GM19455 (cell line): ENCODE measurements around the gene ATP2B3.

Experiments used
- ATAC-seq: cut with Tn5 transposase; IDR thresholded peaks from one replicate; pipeline ENCODE4 v1.9.1; 2021; ENCODE audit not compliant: unreplicated experiment

ATP2B3 gene

GRCh38 chrX:153609917-153610835, 92.7 kb downstream of the ATP2B3 start:
- ATAC-seq, result no peak

- no peak for ATAC-seq
Observed at GRCh38 chrX:153610836-153611213, 93.4 kb downstream of the ATP2B3 start.

- ATAC-seq, result no peak
Observed at GRCh38 chrX:153611298-153612095, 94.1 kb downstream of the ATP2B3 start.

GRCh38 chrX:153612413-153612812, 95.0 kb downstream of the ATP2B3 start:
- no peak for ATAC-seq

- no peak for ATAC-seq
Observed at GRCh38 chrX:153614818-153615217, 97.4 kb downstream of the ATP2B3 start.

GRCh38 chrX:153620576-153620975, 103.1 kb downstream of the ATP2B3 start:
- no peak for ATAC-seq

GRCh38 chrX:153621949-153622598, 104.6 kb downstream of the ATP2B3 start:
- no peak for ATAC-seq

- no peak for ATAC-seq
Observed at GRCh38 chrX:153622661-153623309, 105.3 kb downstream of the ATP2B3 start.

- no peak for ATAC-seq
Observed at GRCh38 chrX:153623310-153624029, 106.0 kb downstream of the ATP2B3 start.

GRCh38 chrX:153624196-153625091, 107.0 kb downstream of the ATP2B3 start:
- no peak for ATAC-seq

GRCh38 chrX:153625271-153626024, 108.0 kb downstream of the ATP2B3 start:
- ATAC-seq, result no peak

GRCh38 chrX:153626025-153626633, 108.7 kb downstream of the ATP2B3 start:
- ATAC-seq, result no peak

- ATAC-seq, result no peak
Observed at GRCh38 chrX:153626863-153627674, 109.6 kb downstream of the ATP2B3 start.

GRCh38 chrX:153627675-153628111, 110.3 kb downstream of the ATP2B3 start:
- ATAC-seq, result no peak

- ATAC-seq, result no peak
Observed at GRCh38 chrX:153628129-153628528, 110.7 kb downstream of the ATP2B3 start.

GRCh38 chrX:153628665-153629064, 111.2 kb downstream of the ATP2B3 start:
- no peak for ATAC-seq

GRCh38 chrX:153631346-153631745, 113.9 kb downstream of the ATP2B3 start:
- ATAC-seq, result no peak
